ENCODE measurements around the gene LRMDA.

The LRMDA gene

GRCh38 chr10:75911426-75911825 lies 480.0 kb downstream of the LRMDA start:
- DNase-seq, result no peak
- intact Hi-C loops (cut with DNase I), result loop anchor here (10.0 kb wide), 1 partner anchor 507 kb away; the partner anchor contains the start of gene ZNF503

GRCh38 chr10:75916906-75917305 lies 485.5 kb downstream of the LRMDA start:
- no peak for DNase-seq

GRCh38 chr10:75919913-75920312 lies 488.5 kb downstream of the LRMDA start:
- intact Hi-C loops (cut with DNase I), result loop anchor here (10.0 kb wide), 1 partner anchor 515 kb away; the partner anchor contains the start of gene ZNF503
- DNase-seq, result no peak

More at GRCh38 chr10:75916906-75917305, 485.5 kb downstream of the LRMDA start:
- intact Hi-C loops (cut with DNase I), result loop anchor here (10.0 kb wide), 1 partner anchor 512 kb away; the partner anchor contains the start of gene ZNF503

- DNase-seq, result no peak
- intact Hi-C loops (cut with DNase I), result no loop called here
Measured at GRCh38 chr10:75922435-75922834, 491.0 kb downstream of the LRMDA start.

GRCh38 chr10:75924309-75924902 lies 493.0 kb downstream of the LRMDA start:
- DNase-seq, result peak in 41 of 42 donors; percentile 13 to 78 (median 43)
- intact Hi-C loops (cut with DNase I), result no loop called here

GRCh38 chr10:75925999-75926398 lies 494.6 kb downstream of the LRMDA start:
- no peak for DNase-seq
- intact Hi-C loops (cut with DNase I), result no loop called here

GRCh38 chr10:75926763-75927162 lies 495.3 kb downstream of the LRMDA start:
- DNase-seq, result peak in 13 of 42 donors; percentile 10 to 74 (median 48)
- intact Hi-C loops (cut with DNase I), result no loop called here

GRCh38 chr10:75928231-75928630 lies 496.8 kb downstream of the LRMDA start:
- intact Hi-C loops (cut with DNase I), result no loop called here
- DNase-seq, result no peak

- DNase-seq, result no peak
- intact Hi-C loops (cut with DNase I), result no loop called here
Measured at GRCh38 chr10:75929630-75930161, 498.3 kb downstream of the LRMDA start.

GRCh38 chr10:75932921-75933320 lies 501.5 kb downstream of the LRMDA start:
- no peak for DNase-seq

GRCh38 chr10:75935240-75935639 lies 503.8 kb downstream of the LRMDA start:
- no peak for DNase-seq

More at GRCh38 chr10:75932921-75933320, 501.5 kb downstream of the LRMDA start:
- intact Hi-C loops (cut with DNase I), result no loop called here

GRCh38 chr10:75935650-75936400 lies 504.4 kb downstream of the LRMDA start:
- peak in 37 of 42 donors; percentile 4 to 83 (median 42) for DNase-seq
- intact Hi-C loops (cut with DNase I), result no loop called here

More at GRCh38 chr10:75935240-75935639, 503.8 kb downstream of the LRMDA start:
- intact Hi-C loops (cut with DNase I), result no loop called here

- intact Hi-C loops (cut with DNase I), result no loop called here
- no peak for DNase-seq
Measured at GRCh38 chr10:75936841-75937240, 505.4 kb downstream of the LRMDA start.

GRCh38 chr10:75937823-75938222 lies 506.4 kb downstream of the LRMDA start:
- intact Hi-C loops (cut with DNase I), result no loop called here
- DNase-seq, result no peak

- no peak for DNase-seq
- intact Hi-C loops (cut with DNase I), result no loop called here
Measured at GRCh38 chr10:75938380-75939122, 507.1 kb downstream of the LRMDA start.

GRCh38 chr10:75939541-75939940 lies 508.1 kb downstream of the LRMDA start:
- intact Hi-C loops (cut with DNase I), result no loop called here
- no peak for DNase-seq

- peak in 3 of 42 donors; percentile 17 to 24 (median 18) for DNase-seq
- intact Hi-C loops (cut with DNase I), result no loop called here
Measured at GRCh38 chr10:75940742-75941141, 509.3 kb downstream of the LRMDA start.

- no peak for DNase-seq
- intact Hi-C loops (cut with DNase I), result no loop called here
Measured at GRCh38 chr10:75941223-75941801, 509.9 kb downstream of the LRMDA start.

- DNase-seq, result no peak
- intact Hi-C loops (cut with DNase I), result no loop called here
Measured at GRCh38 chr10:75944061-75944460, 512.6 kb downstream of the LRMDA start.
